Kasumi-1 (cell line): ENCODE data around the gene CPLX3.
"Not testable (repeated sequence)": the region's sequence is repeated elsewhere in the genome, so short reads cannot be mapped to it uniquely, and the experiment has no call there.

Source experiments
- DNase-seq, 2 experiments: peaks; one replicate each; lab custom pipeline; 2025; lab: John Stamatoyannopoulos, UW

Gene CPLX3, protein sequence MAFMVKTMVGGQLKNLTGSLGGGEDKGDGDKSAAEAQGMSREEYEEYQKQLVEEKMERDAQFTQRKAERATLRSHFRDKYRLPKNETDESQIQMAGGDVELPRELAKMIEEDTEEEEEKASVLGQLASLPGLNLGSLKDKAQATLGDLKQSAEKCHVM

DNA sequence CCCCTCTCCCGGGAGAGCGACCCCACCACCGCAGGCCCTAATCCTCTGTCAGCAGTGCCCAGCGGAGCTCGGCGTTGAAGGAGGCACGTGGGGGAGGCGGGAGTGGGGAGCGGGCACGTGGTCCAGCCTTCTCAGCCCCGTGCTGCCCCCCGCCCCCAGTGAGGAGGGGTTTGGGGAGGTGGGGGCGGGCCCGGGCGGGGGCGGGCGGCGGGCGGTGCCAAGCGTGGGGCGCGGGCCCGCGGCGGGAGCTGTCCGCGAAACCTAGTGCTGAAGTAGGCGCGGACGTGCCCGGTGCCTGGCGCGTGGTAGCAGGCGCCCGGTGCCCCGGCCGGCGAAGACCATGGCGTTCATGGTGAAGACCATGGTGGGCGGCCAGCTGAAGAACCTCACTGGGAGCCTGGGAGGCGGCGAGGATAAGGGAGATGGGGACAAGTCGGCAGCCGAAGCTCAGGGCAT, at the start of gene CPLX3:
TSS of gene CPLX3 (plus strand) at position 264 of the 456 bp plus-strand sequence. CDS start at position 341, 77 bp downstream.
- peak; percentile 13 to 15 for DNase-seq

GRCh38 chr15:74776821-74777768, 49.3 kb upstream of the CPLX3 start:
- peak; percentile 96 to 98 for DNase-seq

GRCh38 chr15:74777769-74778598, 48.4 kb upstream of the CPLX3 start:
- DNase-seq: peak in 1 of 2 experiments; percentile 78

- no peak for DNase-seq
Observed at GRCh38 chr15:74778599-74778970, 47.8 kb upstream of the CPLX3 start.

DNA sequence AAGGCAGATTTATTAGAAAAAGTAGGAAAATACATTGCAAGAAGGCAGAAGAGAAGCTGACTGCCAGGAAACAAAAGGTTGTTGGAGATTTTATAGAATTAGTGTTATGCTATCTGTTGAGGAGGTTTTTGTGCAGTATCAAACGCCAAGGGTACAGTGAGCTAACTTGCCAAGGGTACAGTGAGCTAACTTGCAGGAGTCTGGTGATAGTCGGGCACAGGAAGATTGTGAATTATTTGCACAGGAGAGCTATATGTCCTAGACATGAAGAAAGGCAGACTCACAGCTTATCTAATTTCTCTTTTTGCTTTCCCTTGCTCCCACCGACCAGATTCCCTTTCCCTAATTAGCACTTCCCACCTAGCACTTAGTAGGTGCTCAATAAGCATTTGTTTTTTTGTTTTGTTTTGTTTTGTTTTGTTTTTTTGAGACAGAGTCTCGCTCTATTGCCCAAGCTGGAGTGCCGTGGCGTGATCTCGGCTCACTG, 47.2 kb upstream of the CPLX3 start:
- DNase-seq: no peak

DNA sequence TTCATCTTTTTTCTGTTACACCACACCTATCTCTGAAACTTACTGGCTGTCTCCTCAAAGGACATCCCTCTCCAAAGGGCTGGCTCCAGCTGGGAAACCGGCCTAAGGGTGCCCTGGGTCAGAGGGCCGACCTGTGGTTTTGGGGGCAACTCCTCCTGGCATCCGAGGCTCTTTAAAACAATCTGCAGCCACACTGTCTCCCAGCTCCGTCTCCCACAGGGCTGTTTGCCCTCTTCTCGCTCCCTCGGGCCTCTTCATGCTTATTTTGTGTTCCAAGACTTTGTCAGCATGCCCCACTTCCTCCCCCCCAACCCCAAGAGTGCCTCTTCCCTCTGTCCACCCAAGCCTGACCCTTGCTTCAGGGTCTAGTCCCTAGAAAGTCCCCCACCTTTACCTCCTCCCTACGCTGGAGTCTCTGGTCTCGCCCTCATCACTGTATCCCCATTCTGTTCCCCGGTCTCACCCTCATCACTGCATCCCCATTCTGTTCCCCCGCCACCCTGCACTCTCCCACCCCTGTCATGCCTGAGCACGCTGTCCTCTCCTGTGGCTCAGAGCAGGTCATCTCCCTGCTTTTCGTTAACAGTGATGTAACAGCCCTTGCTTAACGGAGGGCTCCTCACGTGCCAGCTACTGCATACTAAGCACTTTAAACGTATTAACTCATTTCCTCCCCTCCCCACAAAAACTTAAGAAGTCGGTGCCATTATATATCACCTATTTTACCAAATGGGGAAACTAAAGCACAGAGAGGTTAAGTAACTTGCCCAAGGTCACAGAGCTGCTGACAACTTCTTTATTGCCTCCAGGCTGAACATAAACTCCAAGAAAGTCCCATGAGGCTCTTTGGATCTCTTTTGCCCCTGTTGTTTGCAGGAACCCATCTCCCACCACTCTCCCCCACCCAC, 45.6 kb upstream of the CPLX3 start:
- DNase-seq: peak; percentile 35 to 46

- DNase-seq: peak; percentile 52 to 64
Observed at GRCh38 chr15:74781431-74782258, 44.8 kb upstream of the CPLX3 start, which contains the start of gene CSK. Gene CSK, plus strand, starts transcription at chr15:74782080. Its CDS starts 16,218 bp downstream, at chr15:74798298.

GRCh38 chr15:74782259-74783071, 44.0 kb upstream of the CPLX3 start:
- peak; percentile 35 to 39 for DNase-seq

DNA sequence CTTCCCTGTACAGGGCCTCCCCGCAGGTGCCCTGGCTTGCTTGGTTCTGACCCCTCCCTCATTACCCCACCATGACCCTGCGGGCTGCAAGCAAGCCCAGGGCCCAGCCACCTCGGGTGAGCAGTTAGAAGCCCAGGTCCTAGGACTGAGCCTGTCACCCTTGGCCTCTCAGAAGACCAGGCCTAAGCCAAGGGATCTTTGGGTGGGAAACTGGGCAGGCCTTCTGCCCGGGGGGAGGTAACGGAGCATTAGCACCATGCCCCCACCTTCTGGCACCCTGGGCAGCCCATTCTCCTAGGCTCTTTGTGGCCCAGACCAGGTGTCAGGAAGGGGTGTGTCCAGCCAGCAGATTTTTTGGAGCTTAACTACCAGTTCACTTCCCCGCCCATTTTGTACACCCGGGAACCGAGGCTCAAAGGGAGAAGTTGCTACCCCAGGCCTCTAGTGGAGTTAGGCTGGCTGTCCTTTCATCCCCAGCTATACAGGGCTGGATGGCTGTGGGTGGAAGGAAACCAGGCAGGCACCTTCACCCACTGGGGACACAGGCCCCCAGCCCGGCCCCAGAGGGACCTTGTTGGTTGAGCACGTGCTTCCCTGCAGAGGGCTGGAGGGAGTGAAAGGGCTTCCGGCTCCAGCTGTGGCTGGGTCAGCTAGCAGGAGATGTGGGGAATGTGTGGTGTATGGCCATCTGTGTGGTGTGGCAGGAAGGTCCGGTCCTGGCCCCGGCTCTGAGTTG, 43.2 kb upstream of the CPLX3 start:
- DNase-seq: peak; percentile 53 to 79

GRCh38 chr15:74783808-74784175, 42.6 kb upstream of the CPLX3 start:
- no peak for DNase-seq

DNA sequence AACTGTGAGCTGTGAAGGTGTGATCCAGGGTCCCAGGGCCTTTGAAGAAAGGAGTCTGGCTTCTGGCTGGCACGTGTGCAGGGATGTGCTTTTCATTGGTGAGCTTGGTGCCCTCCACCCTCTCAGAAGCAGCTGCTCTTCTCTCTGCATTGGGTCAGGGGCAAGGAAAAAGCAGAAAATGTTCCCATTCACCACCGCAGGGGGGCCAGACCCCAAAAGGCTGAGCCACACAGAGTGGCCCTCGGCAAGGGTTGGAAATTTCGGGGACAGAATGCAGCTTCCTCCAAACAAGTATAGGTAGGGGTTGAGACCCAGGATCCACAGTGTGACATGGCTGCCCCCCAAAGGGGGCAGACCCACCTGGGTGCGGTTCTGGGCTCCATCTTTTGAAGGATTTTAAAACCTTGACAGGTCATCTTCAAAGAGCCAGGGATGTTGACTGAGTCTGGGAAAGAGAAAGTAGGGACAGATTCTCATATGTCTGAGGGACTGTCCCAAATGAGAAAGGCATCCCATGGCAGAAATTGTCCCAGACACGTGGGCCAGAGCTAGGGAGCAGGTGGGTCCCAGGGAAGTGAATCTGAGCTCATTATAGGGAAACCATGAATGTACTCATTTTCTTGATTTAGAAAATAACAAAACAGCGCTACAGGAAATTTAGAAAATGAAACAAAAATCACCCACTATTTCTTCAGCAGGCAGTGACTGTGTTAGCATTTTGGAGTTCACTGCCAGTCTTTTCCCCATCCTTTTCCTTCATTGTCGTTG, 41.8 kb upstream of the CPLX3 start:
- DNase-seq: no peak

- DNase-seq: no peak
Observed at GRCh38 chr15:74785194-74786032, 41.0 kb upstream of the CPLX3 start.

GRCh38 chr15:74786081-74786480, 40.3 kb upstream of the CPLX3 start:
- DNase-seq: not testable (repeated sequence)

- DNase-seq: no peak
Observed at GRCh38 chr15:74786551-74787165, 39.8 kb upstream of the CPLX3 start.

GRCh38 chr15:74787251-74788041, 39.0 kb upstream of the CPLX3 start:
- peak; percentile 98 for DNase-seq
